Measurements from ENCODE around the gene PRMT6. TPM values are rescaled to one million over a fixed set of nuclear protein-coding genes. Genes with fewer than 3 reads are reported as not detected.

PRMT6 gene
- total and polyA plus RNA-seq, 10 of the 15 experiments (the other 5 are each of a cell fraction or from before 2014, with no cell fraction given), result 6.0 to 38.6 (median 26.3) TPM

DNA sequence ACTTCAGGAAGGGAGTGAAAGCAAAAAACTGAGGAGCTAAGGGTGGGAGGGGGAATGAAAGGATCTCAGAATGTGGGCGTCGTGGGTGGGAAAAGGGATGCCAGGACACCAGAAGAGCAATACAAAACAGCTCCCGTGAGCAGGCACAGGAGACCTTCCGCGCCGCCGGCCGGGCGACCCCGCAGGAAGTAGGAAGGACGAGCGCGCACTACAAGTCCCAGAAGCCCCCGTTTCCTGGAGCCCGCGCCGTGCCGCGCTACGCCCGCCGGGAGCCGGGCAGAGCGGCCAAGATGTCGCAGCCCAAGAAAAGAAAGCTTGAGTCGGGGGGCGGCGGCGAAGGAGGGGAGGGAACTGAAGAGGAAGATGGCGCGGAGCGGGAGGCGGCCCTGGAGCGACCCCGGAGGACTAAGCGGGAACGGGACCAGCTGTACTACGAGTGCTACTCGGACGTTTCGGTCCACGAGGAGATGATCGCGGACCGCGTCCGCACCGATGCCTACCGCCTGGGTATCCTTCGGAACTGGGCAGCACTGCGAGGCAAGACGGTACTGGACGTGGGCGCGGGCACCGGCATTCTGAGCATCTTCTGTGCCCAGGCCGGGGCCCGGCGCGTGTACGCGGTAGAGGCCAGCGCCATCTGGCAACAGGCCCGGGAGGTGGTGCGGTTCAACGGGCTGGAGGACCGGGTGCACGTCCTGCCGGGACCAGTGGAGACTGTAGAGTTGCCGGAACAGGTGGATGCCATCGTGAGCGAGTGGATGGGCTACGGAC is at the start of gene PRMT6 (continued):
- TF ChIP-seq POLR2AphosphoS2 (IDR thresholded peaks at IDR 0.05; ENCODE audit: low read depth, low read length) (no peak), ZNF274 (IDR thresholded peaks at IDR 0.05; ENCODE audit: insufficient read depth, insufficient read length) (no peak), HDAC6 (IDR thresholded peaks at IDR 0.05; ENCODE audit: unreplicated experiment) (no peak), ZNF207 (IDR thresholded peaks at IDR 0.05; ENCODE audit: borderline replicate concordance) (no peak), CEBPB (IDR thresholded peaks at IDR 0.05; ENCODE audit: borderline replicate concordance in 1 of 2, low read depth in 2 of 2, low read length in 2 of 2) (no peak), HDGF (IDR thresholded peaks at IDR 0.05) (no peak), IKZF1 (conservative IDR thresholded peaks at IDR 0.05) (peak; percentile 88), IKZF2 (IDR thresholded peaks at IDR 0.05) (no peak), TAF1 (IDR thresholded peaks at IDR 0.05; ENCODE audit: borderline replicate concordance, low read depth, low read length) (peak; percentile 91; the same call in 1 of the 2 replicates), KDM1A (IDR thresholded peaks at IDR 0.05; ENCODE audit: borderline replicate concordance) (no peak), SPI1 (IDR thresholded peaks at IDR 0.05; ENCODE audit: borderline replicate concordance, insufficient read depth, low read depth, low read length) (no peak), RELA (IDR thresholded peaks at IDR 0.05; ENCODE audit: borderline replicate concordance, partially characterized antibody) (peak; percentile 8), RBBP5 (conservative IDR thresholded peaks at IDR 0.05) (no peak), MEF2A (IDR thresholded peaks at IDR 0.05; ENCODE audit: insufficient read depth, low read depth, low read length) (no peak), BRCA1 (IDR thresholded peaks at IDR 0.05; ENCODE audit: low read depth, low read length) (no peak), SMC3 (IDR thresholded peaks at IDR 0.05; ENCODE audit: borderline replicate concordance, low read length) (no peak), MXI1 (IDR thresholded peaks at IDR 0.05; ENCODE audit: low read depth, low read length) (peak; percentile 18; the same call in 1 of the 2 replicates)
- TF ChIP-seq, protein P1, sequence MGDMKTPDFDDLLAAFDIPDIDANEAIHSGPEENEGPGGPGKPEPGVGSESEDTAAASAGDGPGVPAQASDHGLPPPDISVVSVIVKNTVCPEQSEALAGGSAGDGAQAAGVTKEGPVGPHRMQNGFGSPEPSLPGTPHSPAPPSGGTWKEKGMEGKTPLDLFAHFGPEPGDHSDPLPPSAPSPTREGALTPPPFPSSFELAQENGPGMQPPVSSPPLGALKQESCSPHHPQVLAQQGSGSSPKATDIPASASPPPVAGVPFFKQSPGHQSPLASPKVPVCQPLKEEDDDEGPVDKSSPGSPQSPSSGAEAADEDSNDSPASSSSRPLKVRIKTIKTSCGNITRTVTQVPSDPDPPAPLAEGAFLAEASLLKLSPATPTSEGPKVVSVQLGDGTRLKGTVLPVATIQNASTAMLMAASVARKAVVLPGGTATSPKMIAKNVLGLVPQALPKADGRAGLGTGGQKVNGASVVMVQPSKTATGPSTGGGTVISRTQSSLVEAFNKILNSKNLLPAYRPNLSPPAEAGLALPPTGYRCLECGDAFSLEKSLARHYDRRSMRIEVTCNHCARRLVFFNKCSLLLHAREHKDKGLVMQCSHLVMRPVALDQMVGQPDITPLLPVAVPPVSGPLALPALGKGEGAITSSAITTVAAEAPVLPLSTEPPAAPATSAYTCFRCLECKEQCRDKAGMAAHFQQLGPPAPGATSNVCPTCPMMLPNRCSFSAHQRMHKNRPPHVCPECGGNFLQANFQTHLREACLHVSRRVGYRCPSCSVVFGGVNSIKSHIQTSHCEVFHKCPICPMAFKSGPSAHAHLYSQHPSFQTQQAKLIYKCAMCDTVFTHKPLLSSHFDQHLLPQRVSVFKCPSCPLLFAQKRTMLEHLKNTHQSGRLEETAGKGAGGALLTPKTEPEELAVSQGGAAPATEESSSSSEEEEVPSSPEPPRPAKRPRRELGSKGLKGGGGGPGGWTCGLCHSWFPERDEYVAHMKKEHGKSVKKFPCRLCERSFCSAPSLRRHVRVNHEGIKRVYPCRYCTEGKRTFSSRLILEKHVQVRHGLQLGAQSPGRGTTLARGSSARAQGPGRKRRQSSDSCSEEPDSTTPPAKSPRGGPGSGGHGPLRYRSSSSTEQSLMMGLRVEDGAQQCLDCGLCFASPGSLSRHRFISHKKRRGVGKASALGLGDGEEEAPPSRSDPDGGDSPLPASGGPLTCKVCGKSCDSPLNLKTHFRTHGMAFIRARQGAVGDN (IDR thresholded peaks at IDR 0.05), result 0 out of 2 replicates have a peak, but pooled peaks have one; percentile 43
- TF ChIP-seq, protein P2, sequence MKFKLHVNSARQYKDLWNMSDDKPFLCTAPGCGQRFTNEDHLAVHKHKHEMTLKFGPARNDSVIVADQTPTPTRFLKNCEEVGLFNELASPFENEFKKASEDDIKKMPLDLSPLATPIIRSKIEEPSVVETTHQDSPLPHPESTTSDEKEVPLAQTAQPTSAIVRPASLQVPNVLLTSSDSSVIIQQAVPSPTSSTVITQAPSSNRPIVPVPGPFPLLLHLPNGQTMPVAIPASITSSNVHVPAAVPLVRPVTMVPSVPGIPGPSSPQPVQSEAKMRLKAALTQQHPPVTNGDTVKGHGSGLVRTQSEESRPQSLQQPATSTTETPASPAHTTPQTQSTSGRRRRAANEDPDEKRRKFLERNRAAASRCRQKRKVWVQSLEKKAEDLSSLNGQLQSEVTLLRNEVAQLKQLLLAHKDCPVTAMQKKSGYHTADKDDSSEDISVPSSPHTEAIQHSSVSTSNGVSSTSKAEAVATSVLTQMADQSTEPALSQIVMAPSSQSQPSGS (IDR thresholded peaks at IDR 0.05; ENCODE audit: low read length), result no peak
- TF ChIP-seq, protein P3, sequence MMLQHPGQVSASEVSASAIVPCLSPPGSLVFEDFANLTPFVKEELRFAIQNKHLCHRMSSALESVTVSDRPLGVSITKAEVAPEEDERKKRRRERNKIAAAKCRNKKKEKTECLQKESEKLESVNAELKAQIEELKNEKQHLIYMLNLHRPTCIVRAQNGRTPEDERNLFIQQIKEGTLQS (IDR thresholded peaks at IDR 0.05; ENCODE audit: borderline replicate concordance, extremely low read depth, low read depth, low read length), result no peak
- TF ChIP-seq, protein P4, sequence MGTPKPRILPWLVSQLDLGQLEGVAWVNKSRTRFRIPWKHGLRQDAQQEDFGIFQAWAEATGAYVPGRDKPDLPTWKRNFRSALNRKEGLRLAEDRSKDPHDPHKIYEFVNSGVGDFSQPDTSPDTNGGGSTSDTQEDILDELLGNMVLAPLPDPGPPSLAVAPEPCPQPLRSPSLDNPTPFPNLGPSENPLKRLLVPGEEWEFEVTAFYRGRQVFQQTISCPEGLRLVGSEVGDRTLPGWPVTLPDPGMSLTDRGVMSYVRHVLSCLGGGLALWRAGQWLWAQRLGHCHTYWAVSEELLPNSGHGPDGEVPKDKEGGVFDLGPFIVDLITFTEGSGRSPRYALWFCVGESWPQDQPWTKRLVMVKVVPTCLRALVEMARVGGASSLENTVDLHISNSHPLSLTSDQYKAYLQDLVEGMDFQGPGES (IDR thresholded peaks at IDR 0.05), result no peak
- TF ChIP-seq, protein P5, sequence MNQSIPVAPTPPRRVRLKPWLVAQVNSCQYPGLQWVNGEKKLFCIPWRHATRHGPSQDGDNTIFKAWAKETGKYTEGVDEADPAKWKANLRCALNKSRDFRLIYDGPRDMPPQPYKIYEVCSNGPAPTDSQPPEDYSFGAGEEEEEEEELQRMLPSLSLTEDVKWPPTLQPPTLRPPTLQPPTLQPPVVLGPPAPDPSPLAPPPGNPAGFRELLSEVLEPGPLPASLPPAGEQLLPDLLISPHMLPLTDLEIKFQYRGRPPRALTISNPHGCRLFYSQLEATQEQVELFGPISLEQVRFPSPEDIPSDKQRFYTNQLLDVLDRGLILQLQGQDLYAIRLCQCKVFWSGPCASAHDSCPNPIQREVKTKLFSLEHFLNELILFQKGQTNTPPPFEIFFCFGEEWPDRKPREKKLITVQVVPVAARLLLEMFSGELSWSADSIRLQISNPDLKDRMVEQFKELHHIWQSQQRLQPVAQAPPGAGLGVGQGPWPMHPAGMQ (IDR thresholded peaks at IDR 0.05; ENCODE audit: borderline replicate concordance), result no peak

Data from GM12878 (cell line).